Adrenal gland (tissue), 12 donors: Measurements from ENCODE around the gene MSRB2. TPM values are rescaled to one million over a fixed set of nuclear protein-coding genes. Genes with fewer than 3 reads are reported as not detected.

Experiments used
- DNase-seq, 7 donors: peaks; one replicate each; pipeline ENCODE4 v3.0.0-alpha.2; 2019 to 2020
- H3K27ac ChIP-seq, 5 donors: fragments of 200-600 bp; sonication (generic) in 4 of 5; 1 replicate in 3 of 5; 2 replicates in 2 of 5; pipeline versions ENCODE4 v1.5.1 to v1.8.0; 2016 to 2020; ENCODE audit warnings: mild to moderate bottlenecking in 1 of 5
- H3K27me3 ChIP-seq: fragments of 200-600 bp; 2 replicates; pipeline ENCODE4 v1.8.0; 2021
- H3K36me3 ChIP-seq, 2 donors: fragments of 200-600 bp; replicated peaks in 1 of 2; 1 replicate in 1 of 2; 2 replicates in 1 of 2; pipeline versions ENCODE4 v1.5.1 to v1.8.0; 2018 to 2022
- H3K4me1 ChIP-seq, 2 donors: fragments of 200-600 bp; replicated peaks in 1 of 2; 1 replicate in 1 of 2; 2 replicates in 1 of 2; pipeline versions ENCODE4 v1.5.1 to v1.8.0; 2018 to 2021
- H3K4me3 ChIP-seq, 4 donors: fragments of 200-600 bp; sonication (generic) in 3 of 4; one replicate each; pipeline ENCODE4 v1.5.1; 2016 to 2018
- H3K9me3 ChIP-seq, 3 donors: fragments of 200-600 bp; sonication (generic) in 1 of 3; replicated peaks in 1 of 3; 1 replicate in 2 of 3; 2 replicates in 1 of 3; pipeline versions ENCODE4 v1.5.1 to v1.8.0; 2016 to 2021
- CTCF ChIP-seq, 6 experiments: fragments of 450-650 bp in 4 of 6; fragments of 200-600 bp in 2 of 6; sonication (generic) in 1 of 6; IDR thresholded peaks; 1 replicate in 5 of 6; 2 replicates in 1 of 6; pipeline versions ENCODE4 v1.5.1 to v1.8.0; 2016 to 2021; ENCODE audit warnings: antibody characterized with exemption in 6 of 6, mild to moderate bottlenecking in 2 of 6, moderate library complexity in 1 of 6
- POLR2A ChIP-seq, 2 donors: fragments of 450-650 bp; IDR thresholded peaks; one replicate each; pipeline ENCODE4 v1.6.1; 2017; ENCODE audit warnings: antibody characterized with exemption in 2 of 2, mild to moderate bottlenecking in 2 of 2, moderate library complexity in 1 of 2
- WGBS, 4 donors: extraction: QIAGEN DNeasy Blood & Tissue Kit in 2 of 4; methylation state at CpG; one replicate each; pipeline versions ENCODE4 v1.1.5 to v1.1.7; 2013 to 2017; 5-methylcytosine and 5-hydroxymethylcytosine counted together
- intact Hi-C, 2 donors: fragments of 100-400 bp; cut with DNase I; formaldehyde crosslinking; loops; one replicate each; pipeline versions ENCODE4 v1.14.1 to v1.15.0; 2022 to 2023
- polyA plus RNA-seq, 3 donors: library from polyadenylated mRNA; stranded (reverse); fragments of 200-250 nt in 2 of 3; fragments of 350-450 nt in 1 of 3; fragmentation: Illumina TruSeq in 1 of 3; extraction: RNeasy Lipid Tissue Mini Kit (QIAGEN cat#74804) in 1 of 3; gene quantifications; one replicate each; pipeline ENCODE4 v1.2.3, GENCODE V29; 2013 to 2014
- small RNA-seq, 2 donors: library from RNA; depleted of rRNA; stranded (forward); fragments of <200 nt; gene quantifications; one replicate each; pipeline ENCODE3, GENCODE V24; 2016
- total RNA-seq, 9 donors: library from RNA; depleted of rRNA in 4 of 9; stranded (reverse); fragments of >200 nt in 4 of 9; fragments of 120-200 nt in 1 of 9; fragmentation: NEBNext Ultra II Directional in 1 of 9; extraction: Animal tissue kit (Norgen Biotek cat#: 25700) in 1 of 9; gene quantifications; one replicate each; pipeline versions ENCODE4 v1.1.0 to v1.2.4, GENCODE V29; 2013 to 2023
- donor health status: healthy with polysubstance abuse.
- donor health status: Bipolar disorder and iron deficiency.
- donor health status: DM: yes; HTN: yes; CAD: no.
- donor health status: DM: no; HTN: no; CAD: no.
- donor health status: DM: no; HTN: no; CAD: no.
- donor health status: DM: yes; HTN: yes; CAD: no.

The MSRB2 gene
- total and polyA plus RNA-seq, 12 donors: 17.1 to 78.8 (median 48.5) TPM

DNA sequence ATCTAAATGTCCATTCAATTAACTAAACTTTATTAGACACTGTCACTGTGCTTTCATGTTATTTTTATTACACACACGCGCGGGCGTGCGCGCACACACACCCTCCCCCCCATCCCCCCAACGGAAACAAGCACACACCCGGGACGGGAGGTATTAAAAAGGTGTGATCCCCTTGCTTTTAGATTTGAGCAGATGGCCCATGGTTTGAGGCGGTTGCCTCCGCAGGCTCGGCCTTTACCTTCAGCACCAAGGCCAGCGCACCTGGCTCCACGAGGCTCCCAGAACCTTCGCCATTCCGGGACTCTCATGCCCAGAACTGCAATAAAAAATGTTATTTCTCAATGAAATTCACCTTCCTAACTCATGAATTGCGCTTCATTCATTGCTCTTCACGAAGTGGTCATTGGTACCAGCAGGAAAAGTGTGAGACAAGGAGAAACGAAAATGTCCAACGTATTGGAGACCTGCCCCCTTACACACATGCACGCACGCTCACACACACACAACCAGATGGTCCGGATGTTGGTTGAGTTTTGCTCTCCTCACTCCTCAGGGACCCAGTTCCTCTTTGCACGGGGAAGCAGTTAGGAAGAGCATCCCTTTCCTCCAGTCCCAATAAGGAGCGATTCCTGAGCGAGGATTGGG lies 76.0 kb downstream of the MSRB2 start:
- no peak overlapping the region for H3K4me3 ChIP-seq
- H3K4me1 ChIP-seq: peaks cover 0 to 7% of the 10 kb centered on the region in 2 donors
- DNase-seq: peak in 5 of 7 donors; percentile 15 to 32 (median 26)
- no peak overlapping the region for H3K27ac ChIP-seq
- H3K36me3 ChIP-seq: no peaks in the 10 kb centered on the region
- no peak for TF ChIP-seq POLR2A (IDR thresholded peaks at IDR 0.05)
- TF ChIP-seq CTCF (IDR thresholded peaks at IDR 0.05): no peak
- intact Hi-C loops: no loop called here
- H3K27me3 ChIP-seq: peaks cover 61% of the 10 kb centered on the region
- 10 to 12% (median 11%) methylated on average over 25 to 26 of the region's 26 CpGs for whole genome bisulfite sequencing, 4 donors
- no peaks in the 10 kb centered on the region for H3K9me3 ChIP-seq

Small RNA genes lying within 50 kb of the gene (small RNA-seq; reads per million reads assigned to genes)
- gene RF00561: 0 reads per million in 2 donors

Other genes with a start within 250 kb of the MSRB2 start
- gene ARMC3, start 167.5 kb upstream of the MSRB2 start, total RNA-seq: under 1 TPM in 1 of 9 donors, not detected in 8; 0.17 TPM
- not detected for gene ARMC3, start 167.5 kb upstream of the MSRB2 start, polyA plus RNA-seq
- gene PTF1A, start 96.7 kb downstream of the MSRB2 start, total RNA-seq: not detected
- not detected for gene PTF1A, start 96.7 kb downstream of the MSRB2 start, polyA plus RNA-seq
- gene C10orf67, start 249.2 kb downstream of the MSRB2 start, total RNA-seq: under 1 TPM in 3 of 9 donors, not detected in 6; 0.23 to 0.50 (median 0.43) TPM
- gene C10orf67, start 249.2 kb downstream of the MSRB2 start, polyA plus RNA-seq: under 1 TPM; 0.03 to 0.13 (median 0.08) TPM